HG03354 (cell line): ENCODE data around the gene RGPD6.
"Not testable (repeated sequence)": the region's sequence is repeated elsewhere in the genome, so short reads cannot be mapped to it uniquely, and the experiment has no call there.

Source experiments
- ATAC-seq: cut with Tn5 transposase; IDR thresholded peaks from one replicate; pipeline ENCODE4 v1.9.1; 2021; ENCODE audit warnings: mild to moderate bottlenecking; ENCODE audit not compliant: unreplicated experiment, poor library complexity, severe bottlenecking

Gene RGPD6

GRCh38 chr2:110576763-110577416, at the start of gene RGPD6:
Gene RGPD6, minus strand, starts transcription at chr2:110577222. Its CDS starts 198 bp downstream, at chr2:110577024.
- peak; percentile 99 for ATAC-seq

- ATAC-seq, result not testable (repeated sequence)
Observed at GRCh38 chr2:110619326-110619939, 42.4 kb upstream of the RGPD6 start.

GRCh38 chr2:110613927-110614326, 36.9 kb upstream of the RGPD6 start:
- not testable (repeated sequence) for ATAC-seq

GRCh38 chr2:110610613-110611250, 33.7 kb upstream of the RGPD6 start:
- peak; percentile 44 for ATAC-seq

GRCh38 chr2:110609843-110610612, 33.0 kb upstream of the RGPD6 start:
- peak; percentile 48 for ATAC-seq

GRCh38 chr2:110608788-110609502, 31.9 kb upstream of the RGPD6 start:
- not testable (repeated sequence) for ATAC-seq

GRCh38 chr2:110605057-110605456, 28.0 kb upstream of the RGPD6 start:
- not testable (repeated sequence) for ATAC-seq

GRCh38 chr2:110603917-110604591, 27.0 kb upstream of the RGPD6 start:
- not testable (repeated sequence) for ATAC-seq

- ATAC-seq, result not testable (repeated sequence)
Observed at GRCh38 chr2:110602139-110602538, 25.1 kb upstream of the RGPD6 start.

- ATAC-seq, result not testable (repeated sequence)
Observed at GRCh38 chr2:110591973-110592372, 15.0 kb upstream of the RGPD6 start.

- ATAC-seq, result not testable (repeated sequence)
Observed at GRCh38 chr2:110589677-110590330, 12.8 kb upstream of the RGPD6 start.

- not testable (repeated sequence) for ATAC-seq
Observed at GRCh38 chr2:110588520-110588919, 11.5 kb upstream of the RGPD6 start.

- not testable (repeated sequence) for ATAC-seq
Observed at GRCh38 chr2:110579216-110579965, 2.4 kb upstream of the RGPD6 start.

- peak; percentile 62 for ATAC-seq
Observed at GRCh38 chr2:110578429-110578828, 1.4 kb upstream of the RGPD6 start.

GRCh38 chr2:110499755-110500377, 77.2 kb downstream of the RGPD6 start:
- peak; percentile 95 for ATAC-seq

- ATAC-seq, result not testable (repeated sequence)
Observed at GRCh38 chr2:110496027-110496426, 81.0 kb downstream of the RGPD6 start.

- not testable (repeated sequence) for ATAC-seq
Observed at GRCh38 chr2:110494488-110494887, 82.5 kb downstream of the RGPD6 start.
